ENCODE measurements around the gene PCMT1. TPM values are rescaled to one million over a fixed set of nuclear protein-coding genes. Genes with fewer than 3 reads are reported as not detected.
"Not testable (repeated sequence)": the region's sequence is repeated elsewhere in the genome, so short reads cannot be mapped to it uniquely, and the experiment has no call there.

The PCMT1 gene
- total and polyA plus RNA-seq, 2 experiments from 2014 or later, result 137 to 189 TPM

GRCh38 chr6:149846321-149846720 lies 96.8 kb downstream of the PCMT1 start:
- DNase-seq (ENCODE audit: low read depth in 1 of 2, low spot score in 1 of 2), result peak in 1 of 2 donors; percentile 85
- Histone ChIP-seq H3K27me3 (no peaks in the 10 kb centered on the region), H3K4me1 (ENCODE audit: low read depth) (no peaks in the 10 kb centered on the region), H3K9me3 (ENCODE audit: low read depth) (no peaks in the 10 kb centered on the region), H3K36me3 (no peaks in the 10 kb centered on the region), H3K27ac (no peak overlapping the region), H3K4me3 (no peak overlapping the region)
- TF ChIP-seq CTCF (IDR thresholded peaks at IDR 0.05; ENCODE audit: low read depth, low read length), result no peak

- Histone ChIP-seq H3K4me3 (no peak overlapping the region), H3K36me3 (no peaks in the 10 kb centered on the region), H3K9me3 (ENCODE audit: low read depth) (no peaks in the 10 kb centered on the region), H3K4me1 (ENCODE audit: low read depth) (no peaks in the 10 kb centered on the region), H3K27ac (no peak overlapping the region), H3K27me3 (no peaks in the 10 kb centered on the region)
- TF ChIP-seq CTCF (IDR thresholded peaks at IDR 0.05; ENCODE audit: low read depth, low read length), result no peak
- no peak for DNase-seq (ENCODE audit: low read depth in 1 of 2, low spot score in 1 of 2)
Observed at GRCh38 chr6:149847939-149848267, 98.4 kb downstream of the PCMT1 start.

GRCh38 chr6:149848343-149848742 lies 98.8 kb downstream of the PCMT1 start:
- not testable (repeated sequence) for H3K27ac ChIP-seq; H3K9me3 ChIP-seq (ENCODE audit: low read depth); H3K36me3 ChIP-seq; DNase-seq (ENCODE audit: low read depth in 1 of 2, low spot score in 1 of 2); H3K4me3 ChIP-seq; H3K27me3 ChIP-seq; H3K4me1 ChIP-seq (ENCODE audit: low read depth)

GRCh38 chr6:149851461-149852110 lies 102.0 kb downstream of the PCMT1 start:
- DNase-seq (ENCODE audit: low read depth in 1 of 2, low spot score in 1 of 2), result peak in 1 of 2 donors; percentile 39
- Histone ChIP-seq H3K4me1 (ENCODE audit: low read depth) (peaks cover 8% of the 10 kb centered on the region), H3K27ac (no peak overlapping the region), H3K36me3 (no peaks in the 10 kb centered on the region), H3K27me3 (no peaks in the 10 kb centered on the region), H3K9me3 (ENCODE audit: low read depth) (no peaks in the 10 kb centered on the region), H3K4me3 (no peak overlapping the region)
- TF ChIP-seq CTCF (IDR thresholded peaks at IDR 0.05; ENCODE audit: low read depth, low read length), result no peak

- DNase-seq (ENCODE audit: low read depth in 1 of 2, low spot score in 1 of 2), result peak in 1 of 2 donors; percentile 72
- Histone ChIP-seq H3K27me3 (no peaks in the 10 kb centered on the region), H3K36me3 (no peaks in the 10 kb centered on the region), H3K27ac (no peak overlapping the region), H3K4me1 (ENCODE audit: low read depth) (peaks cover 8% of the 10 kb centered on the region), H3K9me3 (ENCODE audit: low read depth) (no peaks in the 10 kb centered on the region), H3K4me3 (no peak overlapping the region)
- no peak for TF ChIP-seq CTCF (IDR thresholded peaks at IDR 0.05; ENCODE audit: low read depth, low read length)
Observed at GRCh38 chr6:149852180-149852579, 102.6 kb downstream of the PCMT1 start.

GRCh38 chr6:149852881-149853280 lies 103.3 kb downstream of the PCMT1 start:
- Histone ChIP-seq H3K4me1 (ENCODE audit: low read depth) (peaks cover 8% of the 10 kb centered on the region), H3K9me3 (ENCODE audit: low read depth) (no peaks in the 10 kb centered on the region), H3K27ac (no peak overlapping the region), H3K4me3 (no peak overlapping the region), H3K36me3 (no peaks in the 10 kb centered on the region), H3K27me3 (no peaks in the 10 kb centered on the region)
- DNase-seq (ENCODE audit: low read depth in 1 of 2, low spot score in 1 of 2), result no peak
- no peak for TF ChIP-seq CTCF (IDR thresholded peaks at IDR 0.05; ENCODE audit: low read depth, low read length)

- H3K9me3 ChIP-seq (ENCODE audit: low read depth); H3K36me3 ChIP-seq; H3K27ac ChIP-seq; DNase-seq (ENCODE audit: low read depth in 1 of 2, low spot score in 1 of 2); H3K27me3 ChIP-seq; H3K4me3 ChIP-seq; H3K4me1 ChIP-seq (ENCODE audit: low read depth): not testable (repeated sequence)
Observed at GRCh38 chr6:149854017-149854416, 104.5 kb downstream of the PCMT1 start.
